Measurements from ENCODE around the gene CTBP2.

Gene CTBP2

GRCh38 chr10:125159932-125160855 lies at the start of gene CTBP2:
Gene CTBP2, minus strand, starts transcription at chr10:125160563.
- no peak for DNase-seq

- DNase-seq: no peak
Observed at GRCh38 chr10:125209591-125210355, 49.4 kb upstream of the CTBP2 start.

- no peak for DNase-seq
Observed at GRCh38 chr10:125208854-125209565, 48.6 kb upstream of the CTBP2 start.

GRCh38 chr10:125206623-125207022 lies 46.3 kb upstream of the CTBP2 start:
- DNase-seq: no peak

- DNase-seq: no peak
Observed at GRCh38 chr10:125205431-125205830, 45.1 kb upstream of the CTBP2 start.

- no peak for DNase-seq
Observed at GRCh38 chr10:125204400-125204799, 44.0 kb upstream of the CTBP2 start.

- no peak for DNase-seq
Observed at GRCh38 chr10:125203186-125203800, 42.9 kb upstream of the CTBP2 start.

- DNase-seq: no peak
Observed at GRCh38 chr10:125201791-125202622, 41.6 kb upstream of the CTBP2 start.

GRCh38 chr10:125201108-125201524 lies 40.8 kb upstream of the CTBP2 start:
- DNase-seq: peak; percentile 42

GRCh38 chr10:125200396-125200795 lies 40.0 kb upstream of the CTBP2 start:
- no peak for DNase-seq

- no peak for DNase-seq
Observed at GRCh38 chr10:125199270-125199669, 38.9 kb upstream of the CTBP2 start.

- no peak for DNase-seq
Observed at GRCh38 chr10:125194814-125195213, 34.5 kb upstream of the CTBP2 start.

- DNase-seq: no peak
Observed at GRCh38 chr10:125193306-125193877, 33.0 kb upstream of the CTBP2 start.

- no peak for DNase-seq
Observed at GRCh38 chr10:125192620-125193019, 32.3 kb upstream of the CTBP2 start.

- DNase-seq: no peak
Observed at GRCh38 chr10:125192005-125192404, 31.6 kb upstream of the CTBP2 start.

GRCh38 chr10:125190946-125191345 lies 30.6 kb upstream of the CTBP2 start:
- no peak for DNase-seq

GRCh38 chr10:125190414-125190813 lies 30.1 kb upstream of the CTBP2 start:
- DNase-seq: no peak

- DNase-seq: no peak
Observed at GRCh38 chr10:125189162-125189561, 28.8 kb upstream of the CTBP2 start.

- no peak for DNase-seq
Observed at GRCh38 chr10:125187238-125188194, 27.2 kb upstream of the CTBP2 start.

All from activated CD4-positive, alpha-beta T cell treated with anti-CD3 and anti-CD28 coated beads, Interleukin-10, Interleukin-2, amounts not matched to agents 100 ng/mL and 50 ng/mL, durations not matched to agents 16 hours and 8 hours (primary cell).